Nephron progenitor cell (in vitro differentiated cells): ENCODE measurements around the gene MYDGF.

ENCODE experiments used
- DNase-seq: peaks from one replicate; pipeline ENCODE4 v3.0.0; 2021
- H3K27ac Mint-ChIP-seq: 2 replicates; pipeline ENCODE4 v1.8.0; 2021; ENCODE audit warnings: mild to moderate bottlenecking, moderate library complexity, mixed read lengths
- H3K27me3 Mint-ChIP-seq: 2 replicates; pipeline ENCODE4 v1.8.0; 2021; ENCODE audit warnings: mild to moderate bottlenecking, low read depth, mixed read lengths; ENCODE audit not compliant: poor library complexity
- H3K36me3 Mint-ChIP-seq: 2 replicates; pipeline ENCODE4 v1.8.0; 2021; ENCODE audit warnings: low read depth, mixed read lengths
- H3K4me1 Mint-ChIP-seq: 2 replicates; pipeline ENCODE4 v1.8.0; 2021; ENCODE audit warnings: mixed read lengths
- H3K4me3 Mint-ChIP-seq: 2 replicates; pipeline ENCODE4 v1.8.0; 2021; ENCODE audit warnings: mild to moderate bottlenecking, moderate library complexity, mixed read lengths
- H3K9me3 Mint-ChIP-seq: 2 replicates; pipeline ENCODE4 v1.8.0; 2021; ENCODE audit warnings: mild to moderate bottlenecking, moderate library complexity, mixed read lengths
- CTCF ChIP-seq: fragments of 200-600 bp; sonication (generic); IDR thresholded peaks from 2 replicates; pipeline ENCODE4 v1.5.0; 2021; ENCODE audit warnings: antibody characterized with exemption

The MYDGF gene

DNA sequence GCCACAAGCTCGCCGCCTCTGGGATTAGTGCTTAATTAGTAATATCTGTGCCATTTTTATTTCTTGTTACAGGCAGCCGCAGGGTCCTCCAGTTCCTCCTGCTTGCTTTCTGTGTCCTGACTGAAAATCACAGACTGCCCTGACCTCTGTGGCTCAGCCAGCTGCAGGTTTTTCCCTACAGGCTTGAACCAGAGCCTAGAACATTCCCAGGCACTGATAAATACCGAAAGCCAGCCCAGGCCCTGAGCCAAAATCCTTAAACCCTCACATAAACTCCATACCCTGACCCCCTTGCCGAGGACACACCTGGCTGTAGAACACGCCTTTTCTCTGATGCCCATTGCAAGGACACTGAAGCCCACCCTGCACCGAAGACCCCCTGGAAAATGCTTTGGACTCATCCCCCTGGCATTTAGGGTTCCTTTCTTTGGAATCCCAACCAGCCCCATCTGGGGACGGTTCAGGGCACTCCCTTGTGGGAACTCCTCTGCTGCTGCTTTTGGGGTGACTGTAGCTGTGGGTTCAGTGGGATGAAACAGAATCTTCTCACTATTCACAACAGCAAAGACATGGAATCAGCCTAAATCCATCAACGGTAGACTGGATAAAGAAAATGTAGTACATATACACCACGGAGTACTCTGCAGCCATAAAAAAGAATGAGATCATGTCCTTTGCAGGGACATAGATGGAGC lies 38.0 kb upstream of the MYDGF start:
- H3K36me3 Mint-ChIP-seq = peaks cover 46% of the 10 kb centered on the region
- H3K27ac Mint-ChIP-seq = peak overlapping the region; percentile 38
- no peak overlapping the region for H3K4me3 Mint-ChIP-seq
- TF ChIP-seq CTCF = no peak
- H3K27me3 Mint-ChIP-seq = peaks cover under 1% of the 10 kb centered on the region
- H3K4me1 Mint-ChIP-seq = peaks cover 8% of the 10 kb centered on the region
- H3K9me3 Mint-ChIP-seq = no peaks in the 10 kb centered on the region
- DNase-seq = no peak

DNA sequence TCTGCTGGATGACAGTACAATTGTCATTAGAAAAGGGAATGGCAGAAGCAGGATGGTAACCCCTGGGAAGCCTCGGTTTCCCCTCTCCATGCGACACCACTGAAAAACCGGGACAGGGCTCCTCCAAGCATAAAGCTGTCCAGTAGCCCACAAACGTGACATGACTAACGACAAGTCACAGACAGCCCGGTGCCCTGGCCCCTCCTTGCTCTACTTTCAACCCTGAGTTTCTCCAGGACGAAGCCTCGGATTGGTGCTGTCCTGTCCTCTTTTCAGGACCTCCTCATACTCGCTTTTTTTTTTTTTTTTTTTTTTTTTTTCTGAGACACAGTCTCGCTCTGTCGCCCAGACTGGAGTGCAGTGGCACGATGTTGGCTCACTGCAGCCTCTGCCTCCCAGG lies 37.2 kb upstream of the MYDGF start:
- H3K4me1 Mint-ChIP-seq = peaks cover 8% of the 10 kb centered on the region
- no peaks in the 10 kb centered on the region for H3K9me3 Mint-ChIP-seq
- no peak for DNase-seq
- peaks cover 48% of the 10 kb centered on the region for H3K36me3 Mint-ChIP-seq
- peak overlapping the region; percentile 78 for H3K27ac Mint-ChIP-seq
- H3K4me3 Mint-ChIP-seq = no peak overlapping the region
- H3K27me3 Mint-ChIP-seq = peaks cover 3% of the 10 kb centered on the region
- TF ChIP-seq CTCF = no peak

GRCh38 chr19:4705413-4706131 lies 35.4 kb upstream of the MYDGF start:
- peaks cover 3% of the 10 kb centered on the region for H3K27me3 Mint-ChIP-seq
- no peak for TF ChIP-seq CTCF
- no peak for DNase-seq
- H3K27ac Mint-ChIP-seq = no peak overlapping the region
- no peaks in the 10 kb centered on the region for H3K9me3 Mint-ChIP-seq
- H3K4me1 Mint-ChIP-seq = peaks cover 8% of the 10 kb centered on the region
- H3K36me3 Mint-ChIP-seq = peaks cover 46% of the 10 kb centered on the region
- no peak overlapping the region for H3K4me3 Mint-ChIP-seq

DNA sequence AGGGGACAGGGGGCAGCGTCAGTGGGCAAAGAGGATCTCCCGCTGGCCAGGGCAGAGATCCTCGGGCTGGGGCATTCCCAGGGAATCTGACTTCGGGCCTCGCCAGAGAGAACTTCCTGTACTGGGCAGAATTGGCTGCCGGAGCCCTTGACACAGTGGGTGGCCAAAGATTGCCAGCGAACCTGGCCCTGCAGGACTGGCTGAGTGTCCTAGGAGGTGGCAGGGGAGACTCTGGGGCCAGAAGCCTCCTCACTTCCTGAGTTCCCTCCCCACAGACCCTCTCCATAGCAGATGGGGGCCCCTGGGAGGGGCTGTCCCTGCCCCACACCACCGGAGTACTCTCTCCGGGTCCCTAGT lies 34.2 kb upstream of the MYDGF start:
- Mint-ChIP-seq H3K9me3 (no peaks in the 10 kb centered on the region), H3K36me3 (peaks cover 44% of the 10 kb centered on the region)

DNA sequence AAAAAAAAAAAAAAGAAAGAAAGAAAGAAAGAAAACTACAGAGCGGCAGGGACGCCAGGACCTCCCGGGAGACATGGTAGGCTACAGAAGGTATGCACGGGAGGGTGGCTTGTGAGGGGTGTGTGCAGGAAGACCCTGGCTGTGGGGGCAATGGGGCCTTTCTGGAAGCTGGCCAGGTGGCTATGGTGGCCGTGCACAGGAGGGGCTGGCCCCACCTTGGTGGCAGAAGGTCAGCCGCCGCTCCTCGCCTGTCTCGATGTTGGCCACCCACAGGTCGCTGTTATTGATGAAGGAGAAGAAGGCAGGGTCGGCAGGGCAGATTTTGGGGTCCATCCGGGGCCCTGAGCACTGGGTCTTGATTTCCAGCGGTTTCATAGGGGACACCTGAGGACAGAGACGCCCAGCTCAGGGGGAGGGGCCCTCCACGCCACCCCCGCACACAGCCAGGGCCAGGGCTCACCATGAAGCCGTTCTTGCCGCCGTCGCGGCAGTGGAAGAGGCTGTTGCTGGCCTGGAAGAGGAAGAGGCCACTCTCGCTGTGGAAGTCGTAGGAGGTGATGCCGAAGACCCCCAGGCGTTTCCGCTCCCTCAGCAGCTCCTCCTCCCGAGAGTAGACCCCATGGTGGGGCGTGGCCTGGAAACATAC lies 33.7 kb upstream of the MYDGF start:
- H3K36me3 Mint-ChIP-seq = peaks cover 40% of the 10 kb centered on the region
- H3K27ac Mint-ChIP-seq = no peak overlapping the region
- H3K27me3 Mint-ChIP-seq = peaks cover 3% of the 10 kb centered on the region
- no peaks in the 10 kb centered on the region for H3K9me3 Mint-ChIP-seq
- no peak overlapping the region for H3K4me3 Mint-ChIP-seq
- no peak for DNase-seq
- peaks cover 8% of the 10 kb centered on the region for H3K4me1 Mint-ChIP-seq
- TF ChIP-seq CTCF = no peak

More for the DNA sequence above, 34.2 kb upstream of the MYDGF start:
- no peak for DNase-seq
- Mint-ChIP-seq H3K4me1 (peaks cover 8% of the 10 kb centered on the region), H3K27me3 (peaks cover 3% of the 10 kb centered on the region), H3K4me3 (no peak overlapping the region), H3K27ac (no peak overlapping the region)
- TF ChIP-seq CTCF = no peak
